BLaER1 treated with 17β-estradiol and CSF1 and Interleukin-3, amounts not matched to agents 10 nM and 100 nM (cell line): ENCODE results near the gene NQO2.

ENCODE experiments used
- H3K27ac ChIP-seq, 11 experiments: shearing (Covaris generic); formaldehyde crosslinking; 2 replicates each; pipeline ENCODE4 v1.8.1; 2022
- H3K27me3 ChIP-seq, 11 experiments: shearing (Covaris generic); formaldehyde crosslinking; 2 replicates each; pipeline ENCODE4 v1.8.1; 2022
- H3K36me3 ChIP-seq, 11 experiments: shearing (Covaris generic); formaldehyde crosslinking; 2 replicates each; pipeline ENCODE4 v1.8.1; 2022
- H3K4me1 ChIP-seq, 10 experiments: shearing (Covaris generic); formaldehyde crosslinking; 2 replicates each; pipeline ENCODE4 v1.8.1; 2022
- H3K4me2 ChIP-seq, 11 experiments: shearing (Covaris generic); formaldehyde crosslinking; 2 replicates each; pipeline ENCODE4 v1.8.1; 2022
- H3K4me3 ChIP-seq, 10 experiments: shearing (Covaris generic); formaldehyde crosslinking; 2 replicates each; pipeline ENCODE4 v1.8.1; 2022
- H3K9ac ChIP-seq, 11 experiments: shearing (Covaris generic); formaldehyde crosslinking; 2 replicates each; pipeline ENCODE4 v1.8.1; 2022
- H3K9me3 ChIP-seq, 11 experiments: shearing (Covaris generic); formaldehyde crosslinking; replicated peaks in 1 of 11; 2 replicates each; pipeline ENCODE4 v1.8.1; 2022
- H4K20me1 ChIP-seq, 11 experiments: shearing (Covaris generic); formaldehyde crosslinking; 2 replicates each; pipeline ENCODE4 v1.8.1; 2022
- Cebpa-rat ChIP-seq, 11 experiments: shearing (Covaris generic); IDR thresholded peaks; 2 replicates each; pipeline ENCODE4 v1.8.1; 2022

NQO2 gene

DNA sequence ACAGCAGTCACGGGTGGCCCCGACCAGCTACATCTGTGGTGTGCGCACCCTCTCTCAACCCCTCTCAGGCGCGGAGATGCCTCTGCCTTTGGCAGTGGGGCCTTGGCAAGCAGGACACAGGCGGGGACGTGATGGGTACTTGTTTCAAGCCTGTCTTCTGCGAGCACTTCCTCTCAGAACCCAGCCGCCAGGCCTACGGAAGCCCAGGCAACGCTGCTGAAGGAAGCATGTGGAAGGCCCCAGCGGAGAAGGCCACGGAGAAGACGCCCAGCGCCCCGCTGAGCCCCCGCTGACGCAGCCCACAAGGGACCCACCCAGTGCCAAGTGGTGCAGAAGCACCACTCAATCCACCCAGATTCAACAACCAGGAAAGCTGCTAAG, 41.4 kb upstream of the NQO2 start:
- Histone ChIP-seq H3K9me3 (no peaks in the 10 kb centered on the region), H4K20me1 (peaks cover 0 to 6% (median 0%) of the 10 kb centered on the region in 11 experiments; a peak in 1 of 22 replicates), H3K36me3 (peaks cover 0 to 48% (median 0%) of the 10 kb centered on the region in 11 experiments; a peak in 4 of 22 replicates), H3K4me3 (no peak overlapping the region), H3K27me3 (peaks cover 0 to 8% (median 0%) of the 10 kb centered on the region in 11 experiments; a peak in 6 of 22 replicates), H3K4me2 (peak overlapping the region; percentile 47 to 83 (median 62)), H3K27ac (peak overlapping the region in 1 of 11 experiments; percentile 11; a peak in 1 of 22 replicates), H3K4me1 (peaks cover 9 to 48% (median 14%) of the 10 kb centered on the region in 10 experiments), H3K9ac (no peak overlapping the region; a peak in 2 of 22 replicates)
- TF ChIP-seq Cebpa-rat (IDR thresholded peaks at IDR 0.05), result no peak

GRCh38 chr6:2958776-2959175, 40.9 kb upstream of the NQO2 start:
- H3K9me3 ChIP-seq, result no peaks in the 10 kb centered on the region
- peaks cover 0 to 43% (median 0%) of the 10 kb centered on the region in 11 experiments; a peak in 4 of 22 replicates for H3K36me3 ChIP-seq
- TF ChIP-seq Cebpa-rat (IDR thresholded peaks at IDR 0.05), result no peak
- H4K20me1 ChIP-seq, result peaks cover 0 to 6% (median 0%) of the 10 kb centered on the region in 11 experiments; a peak in 2 of 22 replicates
- no peak overlapping the region for H3K9ac ChIP-seq
- peak overlapping the region; percentile 47 to 83 (median 62); a peak in 20 of 22 replicates for H3K4me2 ChIP-seq
- H3K4me1 ChIP-seq, result peaks cover 9 to 53% (median 14%) of the 10 kb centered on the region in 10 experiments
- no peak overlapping the region for H3K27ac ChIP-seq
- peaks cover 0 to 8% (median 0%) of the 10 kb centered on the region in 11 experiments; a peak in 6 of 22 replicates for H3K27me3 ChIP-seq
- H3K4me3 ChIP-seq, result no peak overlapping the region

- H3K27ac ChIP-seq, result no peak overlapping the region
- H3K27me3 ChIP-seq, result peaks cover 0 to 8% (median 0%) of the 10 kb centered on the region in 11 experiments; a peak in 6 of 22 replicates
- H3K4me1 ChIP-seq, result peaks cover 9 to 54% (median 14%) of the 10 kb centered on the region in 10 experiments
- TF ChIP-seq Cebpa-rat (IDR thresholded peaks at IDR 0.05), result no peak
- no peaks in the 10 kb centered on the region for H3K9me3 ChIP-seq
- peaks cover 0 to 6% (median 0%) of the 10 kb centered on the region in 11 experiments; a peak in 3 of 22 replicates for H4K20me1 ChIP-seq
- no peak overlapping the region for H3K9ac ChIP-seq
- H3K4me3 ChIP-seq, result no peak overlapping the region
- peak overlapping the region in 1 of 11 experiments; percentile 27; a peak in 2 of 22 replicates for H3K4me2 ChIP-seq
- H3K36me3 ChIP-seq, result peaks cover 0 to 33% (median 0%) of the 10 kb centered on the region in 11 experiments; a peak in 4 of 22 replicates
Measured at GRCh38 chr6:2959909-2960719, 39.6 kb upstream of the NQO2 start.

DNA sequence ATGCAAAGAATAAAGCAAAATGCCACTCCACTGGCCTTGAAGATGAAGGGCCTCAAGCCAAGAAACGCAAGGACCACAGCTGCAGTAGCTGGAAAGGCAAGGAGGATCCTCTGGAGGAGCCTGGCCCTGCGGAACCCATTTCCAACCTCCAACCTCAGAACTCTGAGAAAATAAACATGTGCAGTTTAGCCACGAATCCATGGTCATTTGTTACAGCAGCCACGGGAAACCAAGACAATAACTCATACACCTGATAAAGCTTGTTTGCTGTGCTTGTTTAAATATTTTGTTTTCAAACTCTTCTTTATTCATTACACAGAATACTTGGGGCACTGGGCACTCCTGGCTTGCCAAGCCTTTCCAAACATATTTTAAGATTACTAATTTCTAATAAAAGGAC, 38.8 kb upstream of the NQO2 start:
- peaks cover 0 to 8% (median 0%) of the 10 kb centered on the region in 11 experiments; a peak in 8 of 22 replicates for H3K27me3 ChIP-seq
- H3K4me1 ChIP-seq, result peaks cover 9 to 54% (median 14%) of the 10 kb centered on the region in 10 experiments
- peaks cover 0 to 6% (median 0%) of the 10 kb centered on the region in 11 experiments; a peak in 3 of 22 replicates for H4K20me1 ChIP-seq
- no peak overlapping the region for H3K9ac ChIP-seq
- no peak overlapping the region for H3K4me3 ChIP-seq
- peaks cover 0 to 29% (median 0%) of the 10 kb centered on the region in 11 experiments; a peak in 4 of 22 replicates for H3K36me3 ChIP-seq
- no peaks in the 10 kb centered on the region for H3K9me3 ChIP-seq
- H3K27ac ChIP-seq, result no peak overlapping the region
- no peak for TF ChIP-seq Cebpa-rat (IDR thresholded peaks at IDR 0.05)
- peak overlapping the region in 1 of 11 experiments; percentile 27; a peak in 2 of 22 replicates for H3K4me2 ChIP-seq

DNA sequence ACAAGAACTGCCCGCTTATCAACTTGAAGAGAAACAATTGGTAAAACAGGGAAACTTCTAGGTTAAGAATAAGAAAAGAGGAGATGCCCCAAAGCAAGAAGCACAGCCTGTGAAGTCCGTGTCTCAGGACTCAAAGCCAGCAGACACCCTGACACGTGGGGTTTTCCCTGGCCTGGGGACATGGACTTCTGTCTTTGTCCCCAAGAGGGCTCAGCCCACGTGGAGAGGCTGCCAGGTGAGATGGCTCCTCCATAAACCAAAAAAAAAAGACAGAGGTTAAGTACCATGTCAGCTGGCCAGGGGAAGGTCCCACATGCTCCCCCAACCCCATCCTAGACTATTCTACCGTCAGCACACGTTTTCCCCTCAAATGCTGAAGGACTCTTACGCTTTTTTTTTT, 38.2 kb upstream of the NQO2 start:
- H4K20me1 ChIP-seq, result peaks cover 0 to 9% (median 0%) of the 10 kb centered on the region in 11 experiments; a peak in 4 of 22 replicates
- H3K4me1 ChIP-seq, result peaks cover 9 to 54% (median 14%) of the 10 kb centered on the region in 10 experiments
- no peak overlapping the region for H3K27ac ChIP-seq
- H3K27me3 ChIP-seq, result peaks cover 0 to 14% (median 5%) of the 10 kb centered on the region in 11 experiments; a peak in 12 of 22 replicates
- H3K4me3 ChIP-seq, result no peak overlapping the region
- peaks cover 0 to 29% (median 0%) of the 10 kb centered on the region in 11 experiments; a peak in 4 of 22 replicates for H3K36me3 ChIP-seq
- H3K9me3 ChIP-seq, result no peaks in the 10 kb centered on the region
- no peak overlapping the region for H3K9ac ChIP-seq
- TF ChIP-seq Cebpa-rat (IDR thresholded peaks at IDR 0.05), result no peak
- H3K4me2 ChIP-seq, result peak overlapping the region in 2 of 11 experiments; percentile 51 to 55; a peak in 3 of 22 replicates

GRCh38 chr6:2962004-2962403, 37.7 kb upstream of the NQO2 start:
- H4K20me1 ChIP-seq, result peaks cover 0 to 14% (median 0%) of the 10 kb centered on the region in 11 experiments; a peak in 4 of 22 replicates
- peak overlapping the region in 3 of 11 experiments; percentile 10 to 55 (median 51); a peak in 5 of 22 replicates for H3K4me2 ChIP-seq
- no peaks in the 10 kb centered on the region for H3K9me3 ChIP-seq
- no peak overlapping the region for H3K27ac ChIP-seq
- peaks cover 0 to 25% (median 0%) of the 10 kb centered on the region in 11 experiments; a peak in 4 of 22 replicates for H3K36me3 ChIP-seq
- peaks cover 9 to 54% (median 14%) of the 10 kb centered on the region in 10 experiments for H3K4me1 ChIP-seq
- TF ChIP-seq Cebpa-rat (IDR thresholded peaks at IDR 0.05), result no peak
- H3K9ac ChIP-seq, result peak overlapping the region in 1 of 11 experiments; percentile 7; a peak in 1 of 22 replicates
- H3K4me3 ChIP-seq, result no peak overlapping the region
- H3K27me3 ChIP-seq, result peaks cover 0 to 19% (median 9%) of the 10 kb centered on the region in 11 experiments; a peak in 15 of 22 replicates

GRCh38 chr6:2962636-2963035, 37.1 kb upstream of the NQO2 start:
- H3K9ac ChIP-seq, result no peak overlapping the region

GRCh38 chr6:2963756-2964155, 35.9 kb upstream of the NQO2 start:
- no peak overlapping the region for H3K4me3 ChIP-seq
- no peak overlapping the region for H3K27ac ChIP-seq
- peaks cover 0 to 31% (median 23%) of the 10 kb centered on the region in 11 experiments; a peak in 19 of 22 replicates for H3K27me3 ChIP-seq
- no peaks in the 10 kb centered on the region for H3K9me3 ChIP-seq
- TF ChIP-seq Cebpa-rat (IDR thresholded peaks at IDR 0.05), result no peak
- peaks cover 0 to 25% (median 0%) of the 10 kb centered on the region in 11 experiments; a peak in 5 of 22 replicates for H4K20me1 ChIP-seq
- H3K9ac ChIP-seq, result no peak overlapping the region
- peaks cover 0 to 26% (median 0%) of the 10 kb centered on the region in 11 experiments; a peak in 3 of 22 replicates for H3K36me3 ChIP-seq
- peaks cover 0 to 48% (median under 1%) of the 10 kb centered on the region in 10 experiments; a peak in 9 of 20 replicates for H3K4me1 ChIP-seq
- peak overlapping the region in 1 of 11 experiments; percentile 55; a peak in 1 of 22 replicates for H3K4me2 ChIP-seq

More at GRCh38 chr6:2962636-2963035, 37.1 kb upstream of the NQO2 start:
- peak overlapping the region in 2 of 11 experiments; percentile 51 to 55; a peak in 4 of 22 replicates for H3K4me2 ChIP-seq
- peaks cover 0 to 18% (median 0%) of the 10 kb centered on the region in 11 experiments; a peak in 4 of 22 replicates for H4K20me1 ChIP-seq
- no peak overlapping the region for H3K27ac ChIP-seq
- no peaks in the 10 kb centered on the region for H3K9me3 ChIP-seq
- no peak for TF ChIP-seq Cebpa-rat (IDR thresholded peaks at IDR 0.05)
- H3K27me3 ChIP-seq, result peaks cover 0 to 22% (median 14%) of the 10 kb centered on the region in 11 experiments; a peak in 15 of 22 replicates
- H3K4me3 ChIP-seq, result no peak overlapping the region
- peaks cover 9 to 55% (median 12%) of the 10 kb centered on the region in 10 experiments for H3K4me1 ChIP-seq
- peaks cover 0 to 19% (median 0%) of the 10 kb centered on the region in 11 experiments; a peak in 4 of 22 replicates for H3K36me3 ChIP-seq
